ENCODE results near the gene INAFM2.
A peak's percentile ranks its signal among the peaks of the same experiment; 100 is the strongest.

The INAFM2 gene

GRCh38 chr15:40365624-40366456 lies 42.3 kb downstream of the INAFM2 start:
- DNase-seq = peak; percentile 28 to 52

GRCh38 chr15:40366457-40367370 lies 43.2 kb downstream of the INAFM2 start:
- peak; percentile 65 to 86 for DNase-seq

- no peak for DNase-seq
Measured at GRCh38 chr15:40367371-40367685, 43.8 kb downstream of the INAFM2 start.

GRCh38 chr15:40367686-40368611 lies 44.5 kb downstream of the INAFM2 start:
- DNase-seq = no peak

- DNase-seq = no peak
Measured at GRCh38 chr15:40368719-40369473, 45.4 kb downstream of the INAFM2 start.

- DNase-seq = no peak
Measured at GRCh38 chr15:40369474-40369869, 46.0 kb downstream of the INAFM2 start.

- no peak for DNase-seq
Measured at GRCh38 chr15:40369971-40370370, 46.5 kb downstream of the INAFM2 start.

GRCh38 chr15:40372981-40373380 lies 49.5 kb downstream of the INAFM2 start:
- DNase-seq = no peak
